IMR-90 (cell line): ENCODE measurements around the gene MTR. TPM values are rescaled to one million over a fixed set of nuclear protein-coding genes. Genes with fewer than 3 reads are reported as not detected.

Experiments
- ATAC-seq: fragments of 200-7000 bp; cut with Tn5 transposase; 2 replicates; pipeline ENCODE4 v1.9.1; 2020; ENCODE audit warnings: low read depth, mild to moderate bottlenecking, moderate library complexity
- BruUV-seq: library from RNA; stranded (reverse); fragments of 400-500 nt; replicated peaks from 2 replicates; lab custom pipeline; 2021; lab: Mats Ljungman, UMichigan
- CTCF ChIA-PET: fragments of 300-600 bp; formaldehyde crosslinking; extraction: SDS; loops from one replicate; lab custom pipeline; 2021; ENCODE audit warnings: antibody characterized with exemption; lab: Yijun Ruan, JAX
- POLR2A ChIA-PET: fragments of 300-600 bp; sonication (Branson Sonifier 250); formaldehyde crosslinking; loops from one replicate; lab custom pipeline; 2022; ENCODE audit warnings: antibody characterized with exemption; ENCODE audit not compliant: unreplicated experiment; lab: Charles Lee
- DNase-seq: peaks from one replicate; pipeline ENCODE4 v3.0.0; 2013
- H2AFZ ChIP-seq: replicated peaks from 2 replicates; pipeline ENCODE3; 2013; ENCODE audit warnings: low read length, mild to moderate bottlenecking; ENCODE audit not compliant: poor library complexity
- H2AK5ac ChIP-seq: 2 replicates; pipeline ENCODE4 v1.6.1; 2013; ENCODE audit warnings: low read depth, low read length, inconsistent platforms
- H2AK9ac ChIP-seq: replicated peaks from 2 replicates; pipeline ENCODE3; 2013; ENCODE audit warnings: mild to moderate bottlenecking, low read depth, low read length, moderate library complexity; ENCODE audit not compliant: poor library complexity
- H2BK120ac ChIP-seq: 2 replicates; pipeline ENCODE4 v1.6.1; 2013; ENCODE audit warnings: low read depth, low read length, inconsistent platforms
- H2BK15ac ChIP-seq: 3 replicates; pipeline ENCODE4 v1.6.1; 2013; ENCODE audit warnings: low read depth, low read length, inconsistent platforms
- H2BK20ac ChIP-seq: 2 replicates; pipeline ENCODE4 v1.6.1; 2013; ENCODE audit warnings: low read depth, mild to moderate bottlenecking, inconsistent platforms, low read length, moderate library complexity
- H2BK5ac ChIP-seq: 2 replicates; pipeline ENCODE4 v1.6.1; 2013; ENCODE audit warnings: mild to moderate bottlenecking, low read depth, low read length, inconsistent platforms; ENCODE audit not compliant: poor library complexity, severe bottlenecking
- H3K14ac ChIP-seq: replicated peaks from 2 replicates; pipeline ENCODE4 v1.6.1; 2013; ENCODE audit warnings: low read depth, low read length, inconsistent platforms
- H3K18ac ChIP-seq: 2 replicates; pipeline ENCODE4 v1.6.1; 2013; ENCODE audit warnings: low read depth, low read length, control low read depth
- H3K23ac ChIP-seq: 2 replicates; pipeline ENCODE4 v1.6.1; 2013; ENCODE audit warnings: low read depth, low read length, inconsistent platforms
- H3K27ac ChIP-seq: 2 replicates; pipeline ENCODE4 v1.5.1; 2013; ENCODE audit warnings: mild to moderate bottlenecking, control low read depth, low read length; ENCODE audit not compliant: insufficient read depth
- H3K27me3 ChIP-seq: 2 replicates; pipeline ENCODE4 v1.6.1; 2013; ENCODE audit warnings: low read length; ENCODE audit not compliant: control insufficient read depth, insufficient read depth
- H3K36me3 ChIP-seq: 2 replicates; pipeline ENCODE4 v1.6.1; 2013; ENCODE audit warnings: low read length, mixed read lengths; ENCODE audit not compliant: control insufficient read depth, insufficient read depth
- H3K4ac ChIP-seq: 2 replicates; pipeline ENCODE4 v1.6.1; 2013; ENCODE audit warnings: low read depth, low read length, inconsistent platforms
- H3K4me1 ChIP-seq: 2 replicates; pipeline ENCODE4 v1.6.1; 2013; ENCODE audit warnings: low read length, mixed read lengths; ENCODE audit not compliant: control insufficient read depth, insufficient read depth
- H3K4me2 ChIP-seq: 2 replicates; pipeline ENCODE4 v1.6.1; 2013; ENCODE audit warnings: low read depth, mild to moderate bottlenecking, control low read depth, low read length, moderate library complexity
- H3K4me3 ChIP-seq: 2 replicates; pipeline ENCODE4 v1.5.1; 2013; ENCODE audit warnings: low read depth, mild to moderate bottlenecking, control low read depth, low read length, moderate library complexity; ENCODE audit not compliant: insufficient read depth
- H3K56ac ChIP-seq: 2 replicates; pipeline ENCODE4 v1.6.1; 2013; ENCODE audit warnings: low read length, inconsistent platforms; ENCODE audit not compliant: insufficient read depth; ENCODE audit errors: extremely low read depth
- H3K79me1 ChIP-seq, 2 experiments: 2 replicates each; pipeline ENCODE4 v1.6.1; 2013; ENCODE audit warnings: low read length in 2 of 2, inconsistent platforms in 1 of 2, low read depth in 1 of 2
- H3K9ac ChIP-seq: 2 replicates; pipeline ENCODE4 v1.6.1; 2013; ENCODE audit warnings: low read depth, low read length, control low read depth
- H3K9me1 ChIP-seq: 2 replicates; pipeline ENCODE4 v1.6.1; 2013; ENCODE audit warnings: low read length, inconsistent platforms; ENCODE audit not compliant: insufficient read depth
- H3K9me3 ChIP-seq: 2 replicates; pipeline ENCODE4 v1.6.1; 2013; ENCODE audit warnings: low read length; ENCODE audit not compliant: control insufficient read depth, insufficient read depth
- H4K20me1 ChIP-seq: 2 replicates; pipeline ENCODE4 v1.6.1; 2013; ENCODE audit warnings: low read length, inconsistent platforms; ENCODE audit not compliant: insufficient read depth
- H4K5ac ChIP-seq: 2 replicates; pipeline ENCODE4 v1.6.1; 2013; ENCODE audit warnings: mild to moderate bottlenecking, low read depth, low read length, control low read depth
- H4K8ac ChIP-seq, 2 experiments: 2 replicates each; pipeline ENCODE4 v1.6.1; 2013; ENCODE audit warnings: low read depth in 2 of 2, low read length in 2 of 2, control low read depth in 1 of 2, inconsistent platforms in 1 of 2
- H4K91ac ChIP-seq: 2 replicates; pipeline ENCODE4 v1.6.1; 2013; ENCODE audit warnings: low read depth, low read length, inconsistent platforms; ENCODE audit not compliant: insufficient read depth
- BHLHE40 ChIP-seq: fragments of 150-350 bp; IDR thresholded peaks from 2 replicates; pipeline ENCODE4 v1.6.1; 2016; ENCODE audit warnings: mild to moderate bottlenecking, low read depth, low read length
- CEBPB ChIP-seq: IDR thresholded peaks from 2 replicates; pipeline ENCODE4 v1.6.1; 2012; ENCODE audit warnings: low read depth, low read length, improper control_type of control experiment
- CHD1 ChIP-seq: IDR thresholded peaks from 2 replicates; pipeline ENCODE4 v1.6.1; 2012; ENCODE audit warnings: low read depth, low read length, improper control_type of control experiment
- ELK1 ChIP-seq: fragments of 150-350 bp; IDR thresholded peaks from 2 replicates; pipeline ENCODE4 v1.6.1; 2016; ENCODE audit warnings: low read depth, mild to moderate bottlenecking, low read length, moderate library complexity, borderline replicate concordance
- FOS ChIP-seq: fragments of 150-350 bp; IDR thresholded peaks from 2 replicates; pipeline ENCODE4 v1.6.1; 2016; ENCODE audit warnings: low read depth, low read length
- MAFK ChIP-seq: IDR thresholded peaks from 2 replicates; pipeline ENCODE4 v1.6.1; 2012; ENCODE audit warnings: low read depth, low read length, improper control_type of control experiment
- MAZ ChIP-seq: IDR thresholded peaks from 2 replicates; pipeline ENCODE4 v1.6.1; 2012; ENCODE audit warnings: low read depth, mild to moderate bottlenecking, low read length, improper control_type of control experiment, moderate library complexity, borderline replicate concordance
- MXI1 ChIP-seq: IDR thresholded peaks from 2 replicates; pipeline ENCODE4 v1.6.1; 2012; ENCODE audit warnings: low read depth, mild to moderate bottlenecking, low read length, moderate library complexity, borderline replicate concordance
- POLR2A ChIP-seq: IDR thresholded peaks from 2 replicates; pipeline ENCODE4 v1.6.1; 2012; ENCODE audit warnings: mild to moderate bottlenecking, low read depth, low read length
- RCOR1 ChIP-seq: IDR thresholded peaks from 2 replicates; pipeline ENCODE4 v1.6.1; 2012; ENCODE audit warnings: mild to moderate bottlenecking, low read length, improper control_type of control experiment; ENCODE audit not compliant: insufficient replicate concordance
- RFX5 ChIP-seq: IDR thresholded peaks from 2 replicates; pipeline ENCODE4 v1.8.0; 2012; ENCODE audit warnings: low read depth, mild to moderate bottlenecking, low read length, moderate library complexity
- WGBS, 2 experiments: methylation state at CpG; one replicate each; pipeline versions ENCODE4 v1.1.5 to v1.1.7; 2013; ENCODE audit warnings: missing lambda C conversion rate in 2 of 2; ENCODE audit not compliant: insufficient read length in 1 of 2; ENCODE audit errors: extremely low coverage in 2 of 2; 5-methylcytosine and 5-hydroxymethylcytosine counted together
- dilution Hi-C: fragments of 300-500 bp; cut with HindIII; formaldehyde crosslinking; loops from one replicate; pipeline ENCODE4 v1.14.3; 2018; ENCODE audit warnings: low sequenced_read_pairs; ENCODE audit not compliant: unreplicated experiment
- in situ Hi-C: fragments of 300-500 bp; cut with MboI; formaldehyde crosslinking; loops from 3 replicates; pipeline ENCODE4 v1.14.3; 2019; ENCODE audit warnings: low sequenced_read_pairs, inconsistent platforms, mixed read lengths
- intact Hi-C: fragments of 100-400 bp; cut with micrococcal nuclease; formaldehyde crosslinking; loops from 2 replicates; pipeline ENCODE4 v1.10.0; 2022
- polyA plus RNA-seq, 3 experiments: library from polyadenylated mRNA; depleted of rRNA; stranded (reverse); fragments of >200 nt; gene quantifications; 2 replicates each; pipeline ENCODE4 v1.2.3, GENCODE V29; 2012; ENCODE audit warnings: low replicate concordance in 1 of 3
- total RNA-seq: library from RNA; depleted of rRNA; stranded (reverse); fragments of >200 nt; gene quantifications from 2 replicates; pipeline ENCODE4 v1.2.3, GENCODE V29; 2012
- TF ChIP-seq, protein P1 (sequence below): fragments of 150-350 bp; IDR thresholded peaks from 2 replicates; pipeline ENCODE4 v1.6.1; 2017; ENCODE audit warnings: mild to moderate bottlenecking, antibody characterized with exemption, low read length, low read depth
- TF ChIP-seq, protein P2 (sequence below): conservative IDR thresholded peaks from 2 replicates; pipeline ENCODE4 v1.5.1; 2012; ENCODE audit warnings: mild to moderate bottlenecking, low read depth, low read length, improper control_type of control experiment

The MTR gene
- total and polyA plus RNA-seq, 2 of the 4 experiments (the other 2 are of a cell fraction), result 7.7 to 31.0 TPM

GRCh38 chr1:236938760-236939159 lies 143.7 kb downstream of the MTR start:
- no TSS peak for BruUV-seq
- no peak for ATAC-seq

More at GRCh38 chr1:236938760-236939159, 143.7 kb downstream of the MTR start:
- Histone ChIP-seq H3K79me1 (no peaks in the 10 kb centered on the region), H4K20me1 (no peaks in the 10 kb centered on the region), H3K18ac (no peak overlapping the region), H2BK20ac (no peak overlapping the region), H3K9me1 (no peaks in the 10 kb centered on the region), H2AK9ac (no peak overlapping the region), H3K14ac (no peak overlapping the region), H2AFZ (peak overlapping the region; percentile 11), H3K9me3 (peaks cover 4% of the 10 kb centered on the region), H3K27ac (no peak overlapping the region), H3K9ac (no peak overlapping the region), H3K4ac (no peak overlapping the region), H3K27me3 (no peaks in the 10 kb centered on the region), H3K4me2 (no peak overlapping the region), H2BK5ac (no peak overlapping the region), H3K23ac (no peak overlapping the region), H3K4me1 (no peaks in the 10 kb centered on the region), H2BK120ac (no peak overlapping the region), H3K4me3 (no peak overlapping the region), H2AK5ac (no peak overlapping the region), H2BK15ac (no peak overlapping the region), H4K91ac (no peak overlapping the region), H3K56ac (no peak overlapping the region), H3K36me3 (no peaks in the 10 kb centered on the region), H4K8ac (no peak overlapping the region), H4K5ac (no peak overlapping the region)
- WGBS, 2 experiments, result 33% methylated on average over 1 of the region's 5 CpGs; no CpG with 5 or more reads in 1 of the 2 experiments
- TF ChIP-seq, protein P1, sequence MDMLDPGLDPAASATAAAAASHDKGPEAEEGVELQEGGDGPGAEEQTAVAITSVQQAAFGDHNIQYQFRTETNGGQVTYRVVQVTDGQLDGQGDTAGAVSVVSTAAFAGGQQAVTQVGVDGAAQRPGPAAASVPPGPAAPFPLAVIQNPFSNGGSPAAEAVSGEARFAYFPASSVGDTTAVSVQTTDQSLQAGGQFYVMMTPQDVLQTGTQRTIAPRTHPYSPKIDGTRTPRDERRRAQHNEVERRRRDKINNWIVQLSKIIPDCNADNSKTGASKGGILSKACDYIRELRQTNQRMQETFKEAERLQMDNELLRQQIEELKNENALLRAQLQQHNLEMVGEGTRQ, result no peak
- TF ChIP-seq FOS (no peak), MAFK (no peak), CEBPB (no peak), BHLHE40 (no peak), RCOR1 (no peak), MAZ (no peak), ELK1 (no peak), CHD1 (no peak), POLR2A (no peak), MXI1 (no peak), RFX5 (no peak)
- TF ChIP-seq, protein P2, sequence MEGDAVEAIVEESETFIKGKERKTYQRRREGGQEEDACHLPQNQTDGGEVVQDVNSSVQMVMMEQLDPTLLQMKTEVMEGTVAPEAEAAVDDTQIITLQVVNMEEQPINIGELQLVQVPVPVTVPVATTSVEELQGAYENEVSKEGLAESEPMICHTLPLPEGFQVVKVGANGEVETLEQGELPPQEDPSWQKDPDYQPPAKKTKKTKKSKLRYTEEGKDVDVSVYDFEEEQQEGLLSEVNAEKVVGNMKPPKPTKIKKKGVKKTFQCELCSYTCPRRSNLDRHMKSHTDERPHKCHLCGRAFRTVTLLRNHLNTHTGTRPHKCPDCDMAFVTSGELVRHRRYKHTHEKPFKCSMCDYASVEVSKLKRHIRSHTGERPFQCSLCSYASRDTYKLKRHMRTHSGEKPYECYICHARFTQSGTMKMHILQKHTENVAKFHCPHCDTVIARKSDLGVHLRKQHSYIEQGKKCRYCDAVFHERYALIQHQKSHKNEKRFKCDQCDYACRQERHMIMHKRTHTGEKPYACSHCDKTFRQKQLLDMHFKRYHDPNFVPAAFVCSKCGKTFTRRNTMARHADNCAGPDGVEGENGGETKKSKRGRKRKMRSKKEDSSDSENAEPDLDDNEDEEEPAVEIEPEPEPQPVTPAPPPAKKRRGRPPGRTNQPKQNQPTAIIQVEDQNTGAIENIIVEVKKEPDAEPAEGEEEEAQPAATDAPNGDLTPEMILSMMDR, result no peak
- POLR2A ChIA-PET, result no interaction called here
- intact Hi-C loops, result no loop called here
- CTCF ChIA-PET, result no interaction called here
- in situ Hi-C loops, result no loop called here
- no peak for DNase-seq
- dilution Hi-C loops, result no loop called here
